HS-27A (cell line): ENCODE measurements around the gene DIS3L2.
"Not testable (repeated sequence)": the region's sequence is repeated elsewhere in the genome, so short reads cannot be mapped to it uniquely, and the experiment has no call there.

Experiments used
- DNase-seq: peaks from one replicate; pipeline ENCODE4 v3.0.0-alpha.2; 2012; ENCODE audit warnings: low read depth, missing footprints

The DIS3L2 gene

GRCh38 chr2:232124309-232124708 is 162.8 kb downstream of the DIS3L2 start:
- no peak for DNase-seq

DNA sequence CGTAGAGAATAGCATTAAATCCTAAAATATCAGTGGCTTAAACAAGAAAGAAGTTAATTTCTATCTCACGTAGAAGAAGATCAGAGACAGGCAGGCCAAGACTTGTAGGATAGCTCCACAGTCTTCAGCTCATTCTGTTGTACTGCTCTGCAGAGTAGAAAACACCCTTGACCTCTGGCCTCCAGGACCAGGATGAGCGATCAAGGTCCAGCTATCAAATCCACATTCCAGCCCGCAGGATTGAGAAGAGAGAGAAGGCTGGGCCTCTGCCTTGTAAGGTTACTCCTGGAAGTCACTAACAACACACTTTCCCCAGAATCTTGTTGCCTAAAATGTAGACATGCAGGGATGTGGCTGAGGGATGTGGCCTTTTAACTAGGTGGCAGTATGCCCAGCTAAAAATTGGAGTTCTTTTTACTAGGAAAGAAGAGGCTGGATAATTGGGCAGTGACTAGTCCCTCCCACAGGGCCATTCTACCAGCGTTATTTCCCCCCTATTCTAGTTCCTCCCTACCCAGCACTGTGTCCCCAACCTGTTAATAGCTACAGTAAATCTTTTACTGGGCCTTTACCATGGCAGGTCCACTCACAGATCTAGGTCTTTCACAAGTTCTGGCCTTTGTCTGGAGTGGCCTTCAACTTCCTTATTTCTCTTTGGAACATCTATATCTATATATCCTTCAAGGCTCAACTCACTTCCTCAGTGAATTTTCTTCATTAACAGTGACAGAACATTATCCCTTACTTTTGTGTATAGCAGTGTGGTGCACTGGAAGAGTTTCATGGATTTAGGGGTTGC is 165.0 kb downstream of the DIS3L2 start:
- no peak for DNase-seq

DNA sequence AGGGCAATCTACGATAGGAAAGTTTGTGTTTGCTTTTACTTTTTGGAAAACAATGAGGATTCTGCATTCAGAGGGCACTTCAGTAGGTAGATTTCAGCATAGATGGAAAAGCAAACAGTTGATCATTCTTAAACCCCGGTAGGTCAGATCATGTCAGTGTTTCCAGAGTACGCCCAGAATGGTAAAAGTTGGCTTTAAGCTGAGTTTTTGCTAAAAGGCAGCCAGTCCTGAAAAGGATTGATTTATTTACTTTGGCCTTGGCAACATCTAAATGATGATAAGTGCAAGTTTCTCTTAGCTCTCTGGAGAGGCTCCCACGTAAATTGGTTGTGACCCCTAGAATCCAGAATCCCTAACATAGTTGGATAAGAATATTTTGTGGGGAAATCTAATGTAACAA is 168.0 kb downstream of the DIS3L2 start:
- no peak for DNase-seq

- DNase-seq = no peak
These were observed 170.7 kb downstream of the DIS3L2 start for GRCh38 chr2:232132181-232132580.

- DNase-seq = no peak
These were observed 171.6 kb downstream of the DIS3L2 start for GRCh38 chr2:232133078-232133477.

GRCh38 chr2:232134939-232135338 is 173.4 kb downstream of the DIS3L2 start:
- no peak for DNase-seq

DNA sequence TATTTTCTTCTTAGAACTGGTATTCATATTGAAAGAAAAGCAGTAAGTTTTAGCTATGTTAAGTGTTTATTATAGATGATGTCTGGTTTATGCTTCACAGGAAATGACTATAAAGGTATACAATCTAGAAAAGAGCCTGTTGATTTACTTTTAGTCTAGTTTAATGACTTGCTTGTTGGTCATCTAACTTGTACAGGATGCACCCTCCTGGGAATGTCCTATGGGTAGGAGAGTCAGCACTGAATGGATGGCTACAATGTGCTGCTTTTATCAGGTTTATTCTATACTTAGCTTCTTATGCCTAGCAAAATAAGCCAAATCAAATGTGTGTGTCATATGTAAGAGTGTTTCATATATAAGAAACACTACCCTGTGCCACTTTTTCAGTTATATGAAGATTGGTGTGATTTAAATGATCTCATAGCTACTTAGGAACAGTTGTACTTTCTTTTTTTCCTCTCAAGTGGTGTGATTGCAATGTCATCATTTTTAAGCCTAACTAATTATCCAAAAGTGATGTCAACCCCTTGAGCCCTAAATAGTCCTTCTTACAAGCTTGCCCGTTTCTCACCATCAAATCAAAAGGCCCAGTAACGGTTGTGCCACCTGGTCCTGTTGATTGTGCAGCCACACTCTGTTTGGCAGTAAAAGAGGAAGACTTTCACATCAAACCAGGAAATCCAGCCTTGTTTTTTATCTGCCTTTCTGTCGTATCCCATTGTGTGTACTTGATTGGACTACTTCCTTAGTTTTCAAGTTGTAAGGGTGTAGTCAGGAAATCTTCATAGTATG is 176.0 kb downstream of the DIS3L2 start:
- no peak for DNase-seq

DNA sequence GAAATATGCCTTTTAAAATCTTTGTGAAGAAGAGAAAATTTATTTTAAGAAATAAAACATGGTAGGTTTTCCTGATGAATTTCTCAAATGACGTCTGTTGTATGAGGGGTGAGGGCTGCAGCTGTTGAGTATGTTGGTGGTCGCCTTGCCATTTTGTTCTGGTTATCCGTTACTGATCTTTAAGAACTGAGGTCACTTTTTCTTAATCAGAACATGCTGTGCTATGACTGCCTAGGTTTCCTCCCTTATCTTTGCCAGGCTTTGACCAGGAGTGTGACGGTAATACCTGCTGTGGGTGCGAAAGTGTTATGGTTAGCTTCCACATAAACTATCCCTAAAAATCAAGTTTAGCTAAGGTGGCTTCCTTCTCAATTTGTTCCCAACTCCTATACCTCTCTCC is 176.9 kb downstream of the DIS3L2 start:
- DNase-seq = no peak

GRCh38 chr2:232139171-232139594 is 177.7 kb downstream of the DIS3L2 start:
- DNase-seq = no peak

- DNase-seq = no peak
These were observed 178.5 kb downstream of the DIS3L2 start for GRCh38 chr2:232139786-232140562.

DNA sequence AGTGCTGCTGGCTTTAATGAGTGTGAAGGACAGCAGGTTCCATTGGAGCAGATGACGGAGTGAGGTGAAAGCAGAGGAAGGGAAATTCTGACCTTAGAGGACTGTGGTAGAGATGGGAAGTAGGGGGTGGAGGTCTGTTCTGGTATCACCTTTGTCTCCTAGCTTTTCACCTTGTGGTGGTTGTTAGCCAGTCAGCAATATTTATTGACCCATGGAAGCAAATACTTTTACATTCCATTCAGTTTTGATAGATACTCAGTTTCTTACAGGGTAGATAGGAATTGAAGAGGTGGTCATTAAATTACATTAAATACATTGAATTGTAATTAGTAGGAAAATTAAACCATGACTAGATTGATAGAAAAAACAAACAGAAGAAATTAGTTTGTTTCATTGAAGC is 180.1 kb downstream of the DIS3L2 start:
- DNase-seq = no peak

DNA sequence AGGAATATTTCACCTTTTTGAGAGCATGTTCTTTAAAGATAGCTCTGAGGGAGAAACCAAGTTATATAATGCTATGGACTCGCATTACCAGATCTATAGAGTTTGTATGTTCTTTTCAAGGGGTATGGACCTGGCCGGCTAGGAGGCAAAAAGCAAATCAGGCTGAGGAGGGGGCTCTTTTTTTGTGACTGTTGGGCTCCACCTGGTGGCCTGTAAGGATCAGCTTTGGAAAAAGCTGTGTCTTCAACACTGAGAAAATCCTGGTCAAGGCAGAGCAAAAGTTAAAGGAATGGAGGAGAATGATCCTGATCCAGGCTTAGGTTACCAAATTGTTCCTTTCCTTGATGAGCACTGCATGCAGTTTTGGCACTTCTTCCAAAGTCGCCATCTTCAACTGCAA is 180.5 kb downstream of the DIS3L2 start:
- DNase-seq = no peak

DNA sequence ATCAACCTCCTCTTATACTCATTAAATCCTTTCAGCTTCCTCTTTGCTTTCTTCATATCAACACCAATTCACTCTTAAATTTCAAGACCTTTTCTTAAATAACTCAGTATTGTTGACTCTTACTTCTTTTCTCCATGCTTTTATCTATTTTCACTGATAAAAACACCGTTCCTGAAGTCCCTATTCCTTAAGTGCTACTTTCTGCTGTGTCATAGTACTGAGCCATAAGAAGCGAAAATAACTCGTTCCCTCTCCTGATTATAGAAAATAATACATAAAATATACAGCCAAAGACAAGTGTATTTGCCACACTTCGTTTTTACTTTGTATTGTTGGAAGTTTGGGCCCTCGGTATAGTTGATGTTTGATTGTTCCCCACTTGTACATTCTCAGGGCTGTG is 181.0 kb downstream of the DIS3L2 start:
- no peak for DNase-seq

- DNase-seq = no peak
These were observed 184.8 kb downstream of the DIS3L2 start for GRCh38 chr2:232146294-232146693.

DNA sequence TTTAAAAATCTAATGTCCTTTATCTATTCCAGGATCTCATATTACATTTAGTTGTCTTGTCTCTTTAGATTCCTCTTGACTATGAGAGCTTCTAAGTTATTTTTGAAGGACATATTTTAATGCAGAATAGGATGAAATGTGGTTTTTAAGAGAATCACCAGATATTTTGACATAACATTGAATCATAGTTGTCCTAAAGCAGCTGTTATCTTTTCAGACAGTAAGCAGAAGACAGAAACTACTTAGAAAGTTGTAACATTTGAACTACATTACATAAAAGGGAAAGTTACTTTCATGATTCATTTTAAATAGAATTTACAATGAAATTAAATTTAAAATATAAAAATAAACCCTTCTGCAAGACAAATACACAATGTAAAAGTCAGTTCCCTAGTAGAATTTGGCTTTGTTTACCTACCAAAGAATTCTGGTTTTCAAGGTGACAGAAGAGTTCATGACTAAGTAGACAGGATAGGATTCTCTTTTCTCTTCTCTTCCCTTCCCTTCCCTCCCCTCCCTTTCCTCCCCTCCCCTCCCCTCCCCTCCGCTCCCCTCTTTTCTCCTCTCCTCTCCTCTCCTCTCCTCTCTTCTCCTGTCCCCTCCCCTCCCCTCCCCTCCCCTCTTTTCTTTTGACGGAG is 186.0 kb downstream of the DIS3L2 start:
- DNase-seq = no peak

DNA sequence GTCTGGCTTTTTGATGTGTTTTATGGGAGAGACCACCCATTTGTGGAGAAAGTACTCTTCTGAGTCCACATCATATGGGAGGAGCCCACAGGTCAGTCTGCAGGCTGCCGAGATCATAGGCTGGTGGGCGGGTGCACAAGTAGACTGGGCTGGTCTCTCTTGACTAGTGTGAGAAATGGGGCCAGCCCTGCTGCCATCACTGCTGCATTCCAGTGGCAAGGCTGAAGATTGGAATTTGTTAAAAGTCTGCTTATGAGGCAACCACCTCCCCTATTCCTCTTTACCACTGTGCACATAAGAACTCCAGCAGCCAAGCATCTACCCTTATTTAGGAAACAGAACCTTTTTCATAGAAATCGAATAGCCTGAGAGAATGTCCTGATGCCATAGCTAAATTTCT is 200.7 kb downstream of the DIS3L2 start:
- no peak for DNase-seq

GRCh38 chr2:232170396-232170795 is 208.9 kb downstream of the DIS3L2 start:
- no peak for DNase-seq

DNA sequence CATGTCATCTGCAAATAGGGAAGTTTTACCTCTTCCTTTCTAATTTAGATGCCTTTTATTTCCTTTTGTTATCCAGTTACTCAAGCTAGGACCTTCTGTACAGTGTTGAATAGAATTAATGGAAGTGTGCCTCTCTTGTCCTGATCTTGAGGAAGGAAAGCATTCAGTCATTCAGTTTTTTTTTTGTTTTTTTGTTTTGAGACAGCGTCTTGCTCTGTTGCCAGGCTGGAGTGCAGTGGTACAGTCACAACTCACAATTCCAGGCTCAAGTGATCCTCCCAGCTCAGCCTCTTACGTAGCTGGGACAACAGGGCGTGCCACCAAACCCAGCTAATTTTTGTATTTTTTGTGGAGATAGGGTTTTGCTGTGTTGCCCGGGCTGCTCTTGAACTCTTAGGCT is 213.1 kb downstream of the DIS3L2 start:
- no peak for DNase-seq

DNA sequence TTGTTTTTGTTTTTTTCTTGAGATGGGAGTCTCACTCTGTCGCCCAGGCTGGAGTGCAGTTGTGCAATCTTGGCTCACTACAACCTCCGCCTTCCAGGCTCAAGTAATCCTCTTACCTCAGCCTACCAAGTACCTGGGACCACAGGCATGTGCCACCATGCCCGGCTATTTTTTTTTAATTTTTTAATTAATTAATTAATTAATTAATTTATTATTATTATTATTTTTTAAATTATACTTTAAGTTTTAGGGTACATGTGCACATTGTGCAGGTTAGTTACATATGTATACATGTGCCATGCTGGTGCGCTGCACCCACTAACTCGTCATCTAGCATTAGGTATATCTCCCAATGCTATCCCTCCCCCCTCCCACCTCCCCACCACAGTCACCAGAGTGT is 215.1 kb downstream of the DIS3L2 start:
- DNase-seq = not testable (repeated sequence)

DNA sequence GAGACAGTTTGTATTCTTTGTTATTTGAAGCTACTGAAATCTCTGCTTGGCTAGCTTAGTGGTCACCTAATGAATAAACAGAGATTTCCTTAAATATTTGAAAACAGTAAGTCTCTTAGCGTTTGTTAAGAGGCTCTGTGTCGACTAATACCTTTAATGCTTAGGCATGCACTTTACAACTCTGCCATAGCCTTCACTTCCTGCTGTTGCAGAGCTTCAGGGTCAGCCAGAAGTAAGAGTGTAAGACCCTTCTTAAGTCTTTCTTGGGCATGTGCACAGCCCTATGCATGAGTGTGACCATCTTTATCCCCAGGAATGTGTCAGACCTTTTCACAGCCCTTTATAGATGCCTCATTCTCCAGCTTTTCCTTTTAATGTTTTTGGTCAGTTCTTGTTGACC is 221.8 kb downstream of the DIS3L2 start:
- DNase-seq = no peak

DNA sequence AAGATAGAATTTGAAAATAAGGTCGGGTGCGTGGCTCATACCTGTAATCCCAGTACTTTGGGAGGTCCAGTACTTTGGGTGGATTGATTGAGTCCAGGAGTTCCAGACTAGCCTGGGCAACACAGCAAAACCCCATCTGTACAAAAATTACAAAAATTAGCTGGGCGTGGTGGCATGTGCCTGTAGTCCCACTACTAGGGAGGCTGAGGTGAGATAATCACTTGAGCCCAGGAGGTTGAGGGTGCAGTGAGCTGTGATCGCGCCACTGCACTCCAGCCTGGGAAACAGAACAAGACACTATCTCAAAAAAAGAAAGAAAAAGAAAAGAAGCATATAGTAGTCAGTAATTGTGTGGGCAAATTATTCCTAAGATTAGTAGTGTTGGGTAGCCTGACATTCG is 222.8 kb downstream of the DIS3L2 start:
- DNase-seq = no peak

GRCh38 chr2:232190796-232191195 is 229.3 kb downstream of the DIS3L2 start:
- DNase-seq = no peak
